Erythroblast (primary cell): ENCODE measurements around the gene ASB15.

Source experiments
- GATA1 ChIP-seq: IDR thresholded peaks from 2 replicates; pipeline ENCODE4 v1.6.1; 2011; ENCODE audit warnings: low read depth, mild to moderate bottlenecking, control low read depth, low read length, moderate library complexity
- POLR2A ChIP-seq: IDR thresholded peaks from 2 replicates; pipeline ENCODE4 v1.6.1; 2011; ENCODE audit warnings: mild to moderate bottlenecking, low read length

DNA sequence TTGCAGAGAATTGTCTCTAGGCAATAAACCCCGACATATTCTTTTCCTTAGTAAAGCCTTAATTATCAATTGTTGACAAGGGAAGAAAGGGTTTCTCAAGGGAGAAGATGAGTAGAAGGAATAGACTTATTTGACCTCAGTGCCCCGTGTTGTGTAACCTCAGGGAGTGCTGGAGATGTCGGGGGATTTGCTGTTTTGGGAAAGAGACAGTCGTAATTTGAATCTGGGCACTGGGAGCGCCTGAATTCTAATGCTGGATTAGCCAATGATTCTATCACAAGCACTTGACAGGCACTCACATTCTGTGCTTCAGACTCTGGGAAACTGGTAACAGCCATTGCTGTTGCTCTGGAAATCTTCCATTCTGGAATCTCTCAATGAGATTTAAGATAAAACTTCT is 40.3 kb downstream of the ASB15 start:
- no peak for TF ChIP-seq POLR2A
- TF ChIP-seq GATA1 = no peak
